HG03045 (cell line): Measurements from ENCODE around the gene KLRB1.
"Not testable (repeated sequence)": the region's sequence is repeated elsewhere in the genome, so short reads cannot be mapped to it uniquely, and the experiment has no call there.

Experiments used
- ATAC-seq: cut with Tn5 transposase; IDR thresholded peaks from one replicate; pipeline ENCODE4 v1.9.1; 2021; ENCODE audit warnings: mild to moderate bottlenecking, moderate library complexity; ENCODE audit not compliant: unreplicated experiment

Gene KLRB1

DNA sequence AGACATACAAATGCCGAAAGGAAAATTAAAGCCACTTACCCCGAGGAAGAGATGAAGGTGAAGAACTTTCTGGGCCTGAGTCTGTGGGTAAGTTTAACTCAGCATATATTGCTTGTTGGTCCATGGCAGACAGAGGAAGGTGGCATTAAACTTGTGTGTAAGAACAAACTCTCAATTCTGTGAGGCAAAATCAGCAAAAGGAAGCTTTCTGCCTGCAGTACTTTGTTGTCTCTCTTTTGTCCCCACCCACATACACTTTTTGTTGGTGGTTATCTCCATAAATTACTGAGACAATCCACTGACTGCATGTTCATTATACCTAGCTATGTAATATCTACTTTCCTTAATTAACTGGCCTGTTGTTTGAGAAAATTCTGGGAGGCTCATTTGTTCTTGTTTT is at the start of gene KLRB1:
TSS of gene KLRB1 (minus strand) at position 201 of the 400 bp plus-strand sequence. CDS start at position 124, 77 bp downstream.
- ATAC-seq: no peak

DNA sequence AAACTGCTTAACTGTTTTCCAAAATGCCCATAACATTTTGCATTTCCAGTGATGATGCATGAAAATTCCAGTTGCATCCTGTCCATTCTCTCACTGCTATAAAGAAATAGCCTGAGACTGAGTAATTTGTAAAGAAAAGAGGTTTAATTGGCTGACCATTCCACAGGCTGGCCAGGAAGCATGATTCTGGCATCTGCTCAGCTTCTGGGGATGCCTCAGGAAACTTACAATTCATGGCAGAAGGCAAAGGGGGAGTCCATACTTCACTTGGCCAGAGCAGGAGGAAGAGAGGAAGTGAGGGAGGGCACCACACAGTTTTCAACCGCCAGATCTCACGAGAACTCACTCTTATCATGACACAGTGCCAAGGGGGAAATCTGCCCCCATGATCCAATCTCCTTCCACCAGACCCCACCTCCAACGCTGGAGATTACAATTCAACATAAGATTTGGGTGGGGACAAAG is 43.6 kb upstream of the KLRB1 start:
- ATAC-seq: no peak

DNA sequence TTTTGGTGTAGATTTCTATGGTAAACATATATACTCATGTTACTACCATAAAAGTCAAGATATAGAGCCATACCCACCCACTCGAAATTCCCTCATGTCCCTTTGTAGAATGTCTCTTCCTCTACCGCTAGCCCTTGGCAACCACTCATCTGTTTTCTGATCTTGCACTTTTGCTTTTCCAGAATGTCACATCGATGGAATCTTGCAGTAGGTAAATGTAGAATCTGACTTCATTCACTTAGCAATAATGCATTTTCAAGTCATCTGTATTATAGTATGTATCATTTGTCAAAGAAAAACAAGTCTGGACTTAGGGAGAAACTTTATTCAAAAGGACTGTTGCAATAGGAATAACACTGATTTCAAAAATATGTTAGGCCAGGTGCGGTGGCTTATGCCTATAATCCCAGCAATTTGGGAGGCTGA is 42.4 kb upstream of the KLRB1 start:
- no peak for ATAC-seq

DNA sequence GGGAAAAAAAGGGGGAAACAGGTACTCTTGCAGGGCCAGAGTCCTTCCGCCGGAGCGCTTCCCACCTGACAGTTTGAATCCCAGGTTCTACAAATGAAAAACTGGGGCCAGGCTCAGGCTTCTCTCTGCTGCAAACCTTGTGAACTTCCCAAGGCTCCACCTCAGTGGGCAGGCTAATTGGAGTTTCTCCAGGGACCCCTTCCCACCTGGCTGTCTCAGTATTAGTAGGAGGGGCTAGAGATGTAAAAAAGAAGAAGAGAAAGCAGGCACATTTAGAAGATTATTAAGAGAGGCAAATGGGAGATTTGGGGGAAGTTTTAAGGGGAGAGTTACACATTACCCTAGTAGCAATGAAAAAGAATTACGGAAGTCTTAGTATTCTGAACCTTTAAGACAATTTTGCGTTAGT is 41.8 kb upstream of the KLRB1 start:
- no peak for ATAC-seq

DNA sequence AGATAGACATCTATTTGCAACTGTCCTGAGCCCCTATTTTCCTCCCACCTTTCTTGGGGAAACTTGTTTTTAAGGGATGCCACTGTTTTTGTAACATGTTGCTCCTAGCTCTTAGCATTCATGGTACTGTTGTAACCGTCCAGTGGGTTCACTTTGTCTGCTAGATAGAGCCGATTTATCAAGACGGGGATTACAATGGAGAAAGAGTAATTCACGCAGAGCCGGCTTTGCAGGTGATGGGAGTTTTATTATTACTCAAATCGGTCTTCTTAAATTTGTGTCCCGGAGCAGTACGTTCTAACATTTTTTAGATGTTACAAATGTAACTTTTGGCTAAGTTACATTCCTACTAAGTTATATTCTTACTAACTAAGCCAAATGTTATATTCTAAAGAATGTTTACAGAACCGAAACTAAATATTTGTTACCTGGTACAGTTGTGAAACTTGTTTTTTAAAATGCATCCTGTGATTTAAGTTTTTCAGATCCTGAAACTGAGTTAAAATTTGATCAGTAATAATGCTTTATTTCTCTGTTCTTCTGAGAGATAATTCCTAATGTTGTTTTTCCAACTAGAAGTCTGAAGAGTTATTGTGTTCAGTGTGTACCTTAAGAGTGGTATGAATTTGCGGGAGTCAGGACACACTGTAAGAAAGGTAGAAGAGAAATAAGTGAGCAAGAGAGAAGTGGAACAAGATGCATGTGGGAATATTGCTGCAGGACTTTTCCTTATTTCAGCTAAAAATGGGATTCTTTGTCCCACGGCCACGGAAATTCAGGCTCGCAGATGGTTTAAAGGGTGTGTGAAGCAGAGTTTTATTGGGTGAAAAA is 41.2 kb upstream of the KLRB1 start:
- no peak for ATAC-seq

GRCh38 chr12:9647825-9648700 is 40.3 kb upstream of the KLRB1 start:
- peak; percentile 75 for ATAC-seq

GRCh38 chr12:9646794-9647781 is 39.4 kb upstream of the KLRB1 start:
- no peak for ATAC-seq

DNA sequence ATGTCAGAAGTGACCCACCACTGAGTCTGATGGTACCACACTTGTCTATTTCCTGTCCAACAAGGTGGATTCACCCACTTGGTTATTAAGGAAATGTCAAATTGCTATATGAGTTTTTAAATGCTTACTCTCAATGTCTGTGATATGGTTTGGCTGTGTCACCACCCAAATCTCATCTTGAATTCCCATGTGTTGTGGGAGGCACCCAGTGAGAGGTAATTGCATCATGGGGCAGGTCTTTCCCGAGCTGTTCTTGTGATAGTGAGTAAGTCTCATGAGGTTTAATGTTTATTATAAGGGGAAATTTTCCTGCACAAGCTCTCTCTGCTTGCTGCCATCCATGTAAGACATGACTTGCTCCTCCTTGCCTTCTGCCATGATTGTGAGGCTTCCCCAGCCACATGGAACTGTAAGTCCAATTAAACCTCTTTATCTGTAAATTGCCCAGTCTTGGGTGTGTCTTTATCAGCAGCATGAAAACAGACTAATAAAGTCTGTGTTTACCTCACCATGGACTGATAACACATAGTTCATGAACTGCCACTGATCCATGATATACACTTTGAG is 37.4 kb upstream of the KLRB1 start:
- ATAC-seq: not testable (repeated sequence)

- no peak for ATAC-seq
These were observed 35.5 kb upstream of the KLRB1 start for GRCh38 chr12:9643266-9643660.

DNA sequence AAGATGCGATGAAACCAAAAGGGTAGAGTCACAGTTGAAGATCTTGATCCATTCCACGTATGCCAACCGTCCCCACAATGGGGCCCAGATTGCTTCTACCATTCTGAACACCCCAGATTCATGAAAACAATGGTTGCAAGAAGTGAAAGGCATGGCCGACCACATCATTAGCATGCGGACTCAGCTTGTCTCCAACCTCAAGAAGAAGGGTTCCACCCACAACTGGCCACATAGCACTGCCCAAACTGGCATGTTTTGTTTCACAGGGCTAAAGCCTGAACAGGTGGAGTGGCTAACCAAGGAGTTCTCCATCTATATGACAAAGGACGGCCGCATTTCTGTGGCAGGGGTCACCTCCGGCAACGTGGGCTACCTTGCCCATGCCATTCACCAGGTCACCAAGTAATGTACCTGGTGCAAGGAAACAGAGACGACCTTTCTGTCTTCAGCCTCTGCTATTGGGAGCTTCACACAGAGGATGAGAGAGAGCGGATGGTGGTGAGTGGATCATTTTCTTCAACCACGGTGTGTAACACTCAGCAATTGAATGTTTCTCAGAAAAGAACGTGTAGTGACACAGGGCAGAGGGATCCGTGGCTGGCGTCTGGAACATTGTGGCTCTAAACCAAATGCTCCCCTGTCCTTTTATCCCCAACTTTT is 35.0 kb upstream of the KLRB1 start:
- ATAC-seq: no peak

DNA sequence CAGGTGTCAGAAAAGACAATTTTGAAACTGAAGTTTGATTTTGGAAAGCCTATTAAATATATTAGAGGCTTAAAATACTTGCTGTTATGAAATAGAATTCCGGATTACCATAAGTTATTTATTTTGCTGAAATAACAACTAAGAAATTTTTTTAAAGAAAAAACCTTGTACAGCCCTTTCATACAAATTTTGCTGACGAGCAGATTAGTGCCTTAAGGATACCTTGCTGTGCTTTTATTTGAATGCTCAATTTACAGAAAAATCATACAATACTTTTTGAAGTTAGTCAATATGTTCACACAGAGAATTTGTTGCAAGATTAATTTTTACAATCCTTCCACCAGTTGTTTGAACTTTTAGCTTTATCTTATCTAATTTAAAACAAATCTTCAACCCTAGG is 32.3 kb upstream of the KLRB1 start:
- no peak for ATAC-seq

GRCh38 chr12:9636851-9637206 is 29.1 kb upstream of the KLRB1 start:
- no peak for ATAC-seq

GRCh38 chr12:9636150-9636850 is 28.6 kb upstream of the KLRB1 start:
- no peak for ATAC-seq

DNA sequence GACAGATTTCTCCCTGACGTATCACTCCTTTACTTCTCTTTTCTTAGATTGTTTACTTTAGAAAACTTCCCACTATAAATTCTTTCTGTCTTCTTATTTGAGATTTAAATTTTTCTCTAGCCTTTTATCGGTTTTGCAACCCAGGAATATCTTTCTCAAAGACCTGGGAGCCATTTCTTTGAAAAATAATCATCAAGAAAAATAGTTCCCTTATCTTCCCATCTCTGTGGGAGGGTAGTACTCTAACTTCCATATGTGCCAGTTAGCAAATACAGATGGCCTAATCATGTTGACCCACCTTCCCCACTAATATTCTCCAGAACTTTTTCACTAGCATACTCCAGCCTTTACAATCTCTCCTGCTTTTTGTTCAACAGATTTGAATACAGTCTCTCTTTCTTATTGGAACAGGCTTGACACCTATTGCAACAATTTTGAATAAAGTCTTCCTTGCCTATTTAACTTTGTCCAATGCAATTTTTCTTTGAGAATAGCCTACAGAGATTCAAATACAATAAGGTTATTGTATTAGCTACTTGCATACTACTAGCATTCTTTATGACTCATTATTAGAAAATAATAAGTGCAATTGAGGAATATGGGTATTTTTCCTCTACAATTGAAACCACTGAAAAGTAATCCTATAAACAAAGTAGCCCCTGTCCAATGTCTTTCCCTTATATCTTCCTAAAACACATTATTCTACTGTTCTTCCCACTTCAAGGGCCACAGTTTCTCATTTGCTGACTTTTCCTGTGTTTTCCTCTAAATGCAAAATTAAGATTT is 27.4 kb upstream of the KLRB1 start:
- ATAC-seq: no peak

DNA sequence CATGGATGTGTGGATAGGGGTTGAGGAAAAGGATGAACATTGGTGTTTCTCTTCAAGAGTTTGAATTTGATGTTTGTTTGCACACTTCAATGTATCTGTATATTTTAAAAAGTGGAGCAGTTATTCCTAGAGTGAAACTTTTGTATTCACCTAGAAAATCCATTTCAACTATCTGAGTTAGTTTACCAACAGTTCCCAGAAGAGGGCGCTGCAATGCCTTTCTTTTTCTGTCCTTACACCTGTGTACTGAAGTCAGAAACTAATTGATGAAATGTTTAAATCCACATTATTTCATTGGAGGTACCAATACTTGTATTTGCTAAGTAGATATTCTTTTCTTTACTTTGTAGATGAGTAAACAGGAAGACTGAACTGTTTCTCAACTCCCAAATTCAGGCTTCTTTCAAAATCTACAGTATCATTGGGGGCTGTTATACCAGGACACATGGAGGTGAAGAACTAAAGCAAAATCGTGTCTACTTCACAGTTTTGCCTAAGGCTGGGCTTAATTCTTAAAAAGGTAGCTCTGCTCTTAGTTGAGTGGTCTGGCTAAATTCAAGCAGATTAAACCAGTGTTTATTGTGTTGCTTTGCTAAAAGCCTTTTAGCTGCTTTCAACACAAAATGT is 26.6 kb upstream of the KLRB1 start:
- ATAC-seq: no peak

DNA sequence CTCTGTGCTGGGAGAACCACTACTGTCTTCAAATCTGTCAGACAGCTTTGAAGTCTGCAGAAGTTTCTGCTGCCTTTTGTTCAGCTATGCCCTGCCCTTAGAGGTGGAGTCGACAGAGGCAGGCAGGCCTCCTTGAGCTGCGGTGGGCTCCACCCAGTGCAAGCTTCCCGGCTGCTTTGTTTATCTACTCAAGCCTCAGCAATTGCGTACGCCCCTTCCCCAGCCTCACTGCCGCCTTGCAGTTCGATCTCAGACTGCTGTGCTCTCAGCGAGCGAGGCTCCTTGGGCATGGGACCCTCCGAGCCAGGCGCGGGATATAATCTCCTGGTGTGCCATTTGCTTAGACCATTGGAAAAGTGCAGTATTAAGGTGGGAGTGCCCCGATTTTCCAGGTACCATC is 25.1 kb upstream of the KLRB1 start:
- no peak for ATAC-seq

GRCh38 chr12:9626821-9627220 is 19.1 kb upstream of the KLRB1 start:
- no peak for ATAC-seq

GRCh38 chr12:9626291-9626690 is 18.6 kb upstream of the KLRB1 start:
- ATAC-seq: no peak
